ENCODE measurements around the gene CD19.
"Not testable (repeated sequence)": the region's sequence is repeated elsewhere in the genome, so short reads cannot be mapped to it uniquely, and the experiment has no call there.

CD19 gene

GRCh38 chr16:28937222-28937876 lies 5.6 kb downstream of the CD19 start:
- no peak for DNase-seq (ENCODE audit: extremely low read depth, low read depth)
- no peak for TF ChIP-seq CTCF (IDR thresholded peaks at IDR 0.05; ENCODE audit: low read depth, low read length)

GRCh38 chr16:28938721-28939120 lies 7.0 kb downstream of the CD19 start:
- DNase-seq (ENCODE audit: extremely low read depth, low read depth) = no peak
- TF ChIP-seq CTCF (IDR thresholded peaks at IDR 0.05; ENCODE audit: low read depth, low read length) = no peak

- not testable (repeated sequence) for DNase-seq (ENCODE audit: extremely low read depth, low read depth)
These were observed 8.1 kb downstream of the CD19 start for GRCh38 chr16:28939825-28940224.

GRCh38 chr16:28943281-28943680 lies 11.5 kb downstream of the CD19 start:
- DNase-seq (ENCODE audit: extremely low read depth, low read depth) = no peak
- no peak for TF ChIP-seq CTCF (IDR thresholded peaks at IDR 0.05; ENCODE audit: low read depth, low read length)

- no peak for DNase-seq (ENCODE audit: extremely low read depth, low read depth)
- no peak for TF ChIP-seq CTCF (IDR thresholded peaks at IDR 0.05; ENCODE audit: low read depth, low read length)
These were observed 14.9 kb downstream of the CD19 start for GRCh38 chr16:28946681-28947080.

- peak; percentile 100 for DNase-seq (ENCODE audit: extremely low read depth, low read depth)
- no peak for TF ChIP-seq CTCF (IDR thresholded peaks at IDR 0.05; ENCODE audit: low read depth, low read length)
These were observed 19.1 kb downstream of the CD19 start, which contains the start of gene NFATC2IP for GRCh38 chr16:28950648-28951409. TSS of gene NFATC2IP (plus strand) at chr16:28950937. CDS start at chr16:28951012, 75 bp downstream.

- no peak for TF ChIP-seq CTCF (IDR thresholded peaks at IDR 0.05; ENCODE audit: low read depth, low read length)
- DNase-seq (ENCODE audit: extremely low read depth, low read depth) = no peak
These were observed 19.7 kb downstream of the CD19 start for GRCh38 chr16:28951410-28951943.

Data from AG09319 (cell line).